Measurements from ENCODE around the gene KLHDC4. TPM values are rescaled to one million over a fixed set of nuclear protein-coding genes. Genes with fewer than 3 reads are reported as not detected.

KLHDC4 gene
- total and polyA plus RNA-seq, 2 donors (not counting 1 experiment from before 2014, with no cell fraction given) = 51.3 to 90.8 TPM

GRCh38 chr16:87687126-87687910, 78.5 kb downstream of the KLHDC4 start:
- intact Hi-C loops (cut with micrococcal nuclease) = no loop called here
- H3K9me3 Mint-ChIP-seq (ENCODE audit: insufficient read depth) = no peaks in the 10 kb centered on the region
- no peak for ATAC-seq (ENCODE audit: low read depth)

DNA sequence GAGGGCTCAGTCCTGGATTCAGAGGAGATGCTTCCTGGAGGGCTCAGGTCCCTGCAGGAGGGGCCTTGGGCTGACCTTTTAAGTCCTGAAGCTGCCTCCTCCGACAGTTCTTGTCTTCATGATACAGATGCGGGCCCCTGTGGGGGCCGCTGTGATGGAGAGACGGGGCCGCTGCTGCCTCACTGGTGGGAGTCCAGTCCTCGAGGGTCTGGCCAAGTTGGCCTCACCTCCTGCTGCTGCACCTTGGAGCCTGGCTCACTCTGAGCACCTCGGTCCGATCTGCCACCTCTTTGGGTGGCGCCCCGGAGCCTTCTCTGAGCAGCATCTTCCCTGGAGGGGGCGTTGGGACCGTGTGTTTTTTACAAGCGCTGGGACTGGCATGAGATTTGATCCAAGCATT, 79.1 kb downstream of the KLHDC4 start:
- no peak overlapping the region for H3K27ac Mint-ChIP-seq
- ChIA-PET POLR2A (no interaction called here), CTCF (no interaction called here)
- H3K36me3 ChIP-seq (replicated peaks in 1 of 2; ENCODE audit: control extremely low read depth in 1 of 2, control insufficient read depth in 1 of 2, extremely low read depth in 1 of 2, insufficient read depth in 2 of 2, low read length in 1 of 2) = no peaks in the 10 kb centered on the region
- 81% methylated on average over 13 of the region's 13 CpGs for WGBS (ENCODE audit: insufficient coverage)
- no peak overlapping the region for H3K4me3 ChIP-seq (ENCODE audit: control extremely low read depth in 1 of 5, extremely low read depth in 1 of 5, insufficient read depth in 1 of 5, low read depth in 2 of 5, low read length in 4 of 5)
- H3K4me3 Mint-ChIP-seq = no peak overlapping the region
- no peaks in the 10 kb centered on the region for H3K9me3 Mint-ChIP-seq (ENCODE audit: insufficient read depth)
- DNase-seq (no peak), ATAC-seq (ENCODE audit: low read depth) (no peak)
- H3K9me3 ChIP-seq (ENCODE audit: control extremely low read depth in 1 of 3, control insufficient read depth in 2 of 3, insufficient read depth in 1 of 3, low read length in 2 of 3) = no peaks in the 10 kb centered on the region
- no peak overlapping the region for H3K4me2 ChIP-seq (replicated peaks; ENCODE audit: low read depth, low read length, poor library complexity, severe bottlenecking)
- TF ChIP-seq EZH2 (IDR thresholded peaks at IDR 0.05; ENCODE audit: borderline replicate concordance, insufficient read depth, low read depth, low read length, poor library complexity, severe bottlenecking) = no peak
- TF ChIP-seq, protein P1, sequence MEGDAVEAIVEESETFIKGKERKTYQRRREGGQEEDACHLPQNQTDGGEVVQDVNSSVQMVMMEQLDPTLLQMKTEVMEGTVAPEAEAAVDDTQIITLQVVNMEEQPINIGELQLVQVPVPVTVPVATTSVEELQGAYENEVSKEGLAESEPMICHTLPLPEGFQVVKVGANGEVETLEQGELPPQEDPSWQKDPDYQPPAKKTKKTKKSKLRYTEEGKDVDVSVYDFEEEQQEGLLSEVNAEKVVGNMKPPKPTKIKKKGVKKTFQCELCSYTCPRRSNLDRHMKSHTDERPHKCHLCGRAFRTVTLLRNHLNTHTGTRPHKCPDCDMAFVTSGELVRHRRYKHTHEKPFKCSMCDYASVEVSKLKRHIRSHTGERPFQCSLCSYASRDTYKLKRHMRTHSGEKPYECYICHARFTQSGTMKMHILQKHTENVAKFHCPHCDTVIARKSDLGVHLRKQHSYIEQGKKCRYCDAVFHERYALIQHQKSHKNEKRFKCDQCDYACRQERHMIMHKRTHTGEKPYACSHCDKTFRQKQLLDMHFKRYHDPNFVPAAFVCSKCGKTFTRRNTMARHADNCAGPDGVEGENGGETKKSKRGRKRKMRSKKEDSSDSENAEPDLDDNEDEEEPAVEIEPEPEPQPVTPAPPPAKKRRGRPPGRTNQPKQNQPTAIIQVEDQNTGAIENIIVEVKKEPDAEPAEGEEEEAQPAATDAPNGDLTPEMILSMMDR (IDR thresholded peaks at IDR 0.05) = no peak
- intact Hi-C loops (cut with micrococcal nuclease) = no loop called here
- H3K79me2 ChIP-seq (ENCODE audit: control insufficient read depth, insufficient read depth, low read length) = no peaks in the 10 kb centered on the region
- no peaks in the 10 kb centered on the region for H4K20me1 ChIP-seq (ENCODE audit: control insufficient read depth, insufficient read depth, low read length, poor library complexity, severe bottlenecking)
- peaks cover 5% of the 10 kb centered on the region for H3K4me1 Mint-ChIP-seq
- no peak overlapping the region for H2AFZ ChIP-seq (ENCODE audit: insufficient read depth, low read depth, low read length, poor library complexity, severe bottlenecking)
- H3K27me3 Mint-ChIP-seq = no peaks in the 10 kb centered on the region
- H3K4me1 ChIP-seq (ENCODE audit: control insufficient read depth in 2 of 2, insufficient read depth in 2 of 2, low read length in 2 of 2) = peaks cover 0 to 11% of the 10 kb centered on the region in 2 donors
- H3K27ac ChIP-seq (ENCODE audit: low read length in 2 of 2) = no peak overlapping the region
- peaks cover 0 to 11% (median 0%) of the 10 kb centered on the region in 4 experiments for H3K27me3 ChIP-seq (replicated peaks in 1 of 4; ENCODE audit: control extremely low read depth in 1 of 4, control insufficient read depth in 3 of 4, insufficient read depth in 4 of 4, low read length in 3 of 4)
- H3K9ac ChIP-seq (ENCODE audit: low read length) = no peak overlapping the region

More at GRCh38 chr16:87687126-87687910, 78.5 kb downstream of the KLHDC4 start:
- H3K4me1 ChIP-seq (ENCODE audit: control insufficient read depth in 2 of 2, insufficient read depth in 2 of 2, low read length in 2 of 2) = peaks cover 0 to 5% of the 10 kb centered on the region in 2 donors
- H3K36me3 ChIP-seq (replicated peaks in 1 of 2; ENCODE audit: control extremely low read depth in 1 of 2, control insufficient read depth in 1 of 2, extremely low read depth in 1 of 2, insufficient read depth in 2 of 2, low read length in 1 of 2) = no peaks in the 10 kb centered on the region
- H3K9me3 ChIP-seq (ENCODE audit: control extremely low read depth in 1 of 3, control insufficient read depth in 2 of 3, insufficient read depth in 1 of 3, low read length in 2 of 3) = no peaks in the 10 kb centered on the region
- no peak overlapping the region for H3K9ac ChIP-seq (ENCODE audit: low read length)
- POLR2A ChIA-PET = no interaction called here
- no peaks in the 10 kb centered on the region for H3K27me3 Mint-ChIP-seq
- H3K27ac Mint-ChIP-seq = no peak overlapping the region
- no peak overlapping the region for H3K4me3 ChIP-seq (ENCODE audit: control extremely low read depth in 1 of 5, extremely low read depth in 1 of 5, insufficient read depth in 1 of 5, low read depth in 2 of 5, low read length in 4 of 5)
- no peak for DNase-seq
- H3K4me3 Mint-ChIP-seq = no peak overlapping the region
- H3K4me1 Mint-ChIP-seq = peaks cover 2% of the 10 kb centered on the region
- CTCF ChIA-PET = no interaction called here
- H2AFZ ChIP-seq (ENCODE audit: insufficient read depth, low read depth, low read length, poor library complexity, severe bottlenecking) = no peak overlapping the region
- TF ChIP-seq EZH2 (IDR thresholded peaks at IDR 0.05; ENCODE audit: borderline replicate concordance, insufficient read depth, low read depth, low read length, poor library complexity, severe bottlenecking) = no peak
- TF ChIP-seq, protein P1 (IDR thresholded peaks at IDR 0.05) = no peak
- H3K4me2 ChIP-seq (replicated peaks; ENCODE audit: low read depth, low read length, poor library complexity, severe bottlenecking) = no peak overlapping the region
- no peak overlapping the region for H3K27ac ChIP-seq (ENCODE audit: low read length in 2 of 2)
- no peaks in the 10 kb centered on the region for H4K20me1 ChIP-seq (ENCODE audit: control insufficient read depth, insufficient read depth, low read length, poor library complexity, severe bottlenecking)
- peaks cover 0 to 11% (median 0%) of the 10 kb centered on the region in 4 experiments for H3K27me3 ChIP-seq (replicated peaks in 1 of 4; ENCODE audit: control extremely low read depth in 1 of 4, control insufficient read depth in 3 of 4, insufficient read depth in 4 of 4, low read length in 3 of 4)
- WGBS (ENCODE audit: insufficient coverage) = 70% methylated on average over 30 of the region's 31 CpGs
- H3K79me2 ChIP-seq (ENCODE audit: control insufficient read depth, insufficient read depth, low read length) = no peaks in the 10 kb centered on the region

Data from B cell (primary cell).